Hippocampal formation (tissue), 2 donors: ENCODE data around the gene RAD23A.
A peak's percentile ranks its signal among the peaks of the same experiment; 100 is the strongest.
"Not testable (repeated sequence)": the region's sequence is repeated elsewhere in the genome, so short reads cannot be mapped to it uniquely, and the experiment has no call there.

Source experiments
- DNase-seq, 2 donors: peaks; one replicate each; lab custom pipeline; 2025; lab: John Stamatoyannopoulos, UW

Gene RAD23A

DNA sequence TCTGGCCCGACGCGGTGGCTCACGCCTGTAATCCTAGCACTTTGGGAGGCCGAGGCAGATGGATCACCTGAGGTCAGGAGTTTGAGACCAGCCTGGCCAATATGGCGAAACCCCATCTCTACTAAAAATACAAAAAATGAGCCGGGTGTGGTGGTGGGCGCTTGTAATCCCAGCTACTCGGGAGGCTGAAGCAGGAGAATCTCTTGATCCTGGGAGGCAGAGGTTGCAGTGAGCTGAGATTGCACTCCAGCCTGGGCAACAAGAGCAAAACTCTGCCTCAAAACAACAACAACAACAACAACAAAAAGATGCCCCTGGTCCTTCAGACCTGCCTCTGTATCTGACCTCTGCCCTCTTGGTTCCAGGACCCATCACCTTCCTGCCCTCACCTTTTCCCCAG, 9.9 kb downstream of the RAD23A start:
- DNase-seq: not testable (repeated sequence)

- DNase-seq: no peak
These were observed 10.3 kb downstream of the RAD23A start for GRCh38 chr19:12955996-12956395.

DNA sequence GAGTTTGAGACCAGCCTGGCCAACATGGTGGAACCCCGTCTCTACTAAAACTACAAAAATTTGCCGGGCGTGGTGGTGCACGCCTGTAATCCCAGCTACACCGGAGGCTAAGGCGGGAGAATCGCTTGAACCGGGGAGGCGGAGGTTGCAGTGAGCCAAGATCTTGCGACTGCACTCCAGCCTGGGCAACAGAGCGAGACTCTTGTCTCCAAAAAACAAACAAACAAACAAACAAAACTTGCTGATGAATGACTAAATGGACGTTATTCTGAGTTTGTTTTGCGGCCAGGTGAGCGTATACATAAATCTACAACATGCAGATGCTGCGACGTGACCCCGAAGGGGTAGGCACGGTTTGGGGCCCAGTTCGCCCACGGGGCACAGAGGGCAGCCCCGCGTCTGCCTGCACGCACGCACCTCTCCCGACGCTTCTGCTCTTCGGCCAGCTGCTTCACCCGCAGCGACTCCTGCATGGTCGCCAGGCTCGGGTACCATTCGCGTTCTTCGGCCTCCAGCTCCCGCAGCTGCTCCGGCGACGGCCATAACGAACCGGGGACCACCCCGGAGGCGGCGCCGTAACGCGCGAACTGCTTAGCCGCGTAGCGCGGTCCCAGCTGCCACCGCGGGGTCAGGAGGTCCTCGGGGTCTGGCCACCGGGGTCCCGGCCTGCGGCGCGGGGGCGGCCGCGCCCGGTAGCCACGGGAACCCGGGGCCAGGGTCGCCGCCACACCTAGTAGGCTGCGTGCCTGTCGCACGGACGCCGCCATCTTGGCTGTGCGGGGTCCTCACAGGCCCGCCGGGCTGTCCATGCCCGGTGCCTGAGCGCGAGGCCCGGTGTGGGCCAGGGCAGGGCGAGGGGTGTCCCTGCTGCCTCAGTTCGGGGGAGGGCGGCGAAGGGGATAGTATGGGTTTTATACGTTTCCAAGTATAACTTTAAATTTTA, 11.1 kb downstream of the RAD23A start, which contains the start of gene GADD45GIP1:
Gene GADD45GIP1 (minus strand): TSS at position 778 of the 943 bp plus-strand sequence. CDS start 11 bp downstream, at position 767.
- peak in 1 of 2 donors; percentile 71 for DNase-seq

DNA sequence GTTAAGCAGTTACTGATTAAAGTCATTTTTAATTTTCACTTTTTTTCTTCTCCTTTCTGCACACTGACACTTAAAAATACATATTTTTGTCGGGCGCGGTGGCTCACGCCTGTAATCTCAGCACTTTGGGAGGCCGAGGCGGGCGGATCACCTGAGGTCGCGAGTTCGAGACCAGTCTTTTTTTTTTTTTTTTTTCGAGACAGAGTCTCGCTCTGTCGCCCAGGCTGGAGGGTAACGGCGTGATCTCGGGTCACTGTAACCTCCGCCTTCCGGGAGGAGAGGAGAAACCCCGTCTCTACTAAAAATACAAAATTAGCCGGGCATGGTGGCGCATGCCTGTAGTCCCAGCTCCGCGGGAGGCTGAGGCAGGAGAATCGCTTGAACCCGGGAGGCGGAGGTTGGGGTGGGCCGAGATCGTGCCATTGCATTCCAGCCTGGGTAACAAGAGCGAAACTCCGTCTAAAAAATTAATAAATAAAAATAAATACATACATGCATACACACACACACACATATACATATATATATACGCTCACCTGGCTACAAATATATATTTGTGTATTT, 11.8 kb downstream of the RAD23A start:
- DNase-seq: not testable (repeated sequence)

- no peak for DNase-seq
These were observed 13.8 kb downstream of the RAD23A start for GRCh38 chr19:12959481-12959880.

DNA sequence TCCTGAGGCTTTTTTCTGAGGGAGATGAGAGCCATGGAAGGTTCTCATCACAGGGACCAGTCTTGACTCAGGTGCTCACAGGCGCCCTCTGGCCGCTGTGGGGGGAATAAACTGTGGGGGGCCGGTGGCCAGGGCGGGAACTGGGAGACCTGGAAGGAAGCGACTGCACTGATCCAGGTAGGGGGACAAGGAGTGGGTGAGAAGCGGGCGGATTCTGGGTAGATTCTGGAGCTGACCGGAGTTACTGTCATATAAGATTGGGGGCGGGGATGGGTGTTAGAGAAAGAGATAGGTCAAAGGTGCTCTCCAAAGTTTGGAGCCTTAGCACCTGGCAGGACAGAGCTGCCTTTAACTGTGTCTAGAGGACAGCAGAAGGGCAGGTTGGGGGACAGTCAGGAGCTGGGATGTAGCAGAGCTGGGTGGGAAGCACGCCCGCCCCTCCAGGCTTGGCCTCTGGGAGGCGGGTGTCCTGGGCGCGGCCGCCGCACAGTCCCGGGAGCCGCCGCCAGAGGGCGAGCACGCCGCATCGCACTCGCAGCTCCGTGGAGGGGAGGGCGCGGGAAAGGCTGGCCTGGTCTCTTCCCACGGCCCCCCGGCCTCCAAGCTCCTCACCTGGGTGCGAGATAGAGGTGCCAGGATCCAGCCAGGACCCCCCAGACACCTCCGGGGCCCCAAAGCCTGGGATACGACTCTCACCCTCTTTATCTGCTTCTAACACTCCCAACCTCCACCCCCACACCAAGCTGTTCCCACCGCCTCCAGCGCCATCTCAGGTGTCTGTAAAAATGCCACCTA, 19.6 kb downstream of the RAD23A start:
- DNase-seq: peak in 1 of 2 donors; percentile 66

DNA sequence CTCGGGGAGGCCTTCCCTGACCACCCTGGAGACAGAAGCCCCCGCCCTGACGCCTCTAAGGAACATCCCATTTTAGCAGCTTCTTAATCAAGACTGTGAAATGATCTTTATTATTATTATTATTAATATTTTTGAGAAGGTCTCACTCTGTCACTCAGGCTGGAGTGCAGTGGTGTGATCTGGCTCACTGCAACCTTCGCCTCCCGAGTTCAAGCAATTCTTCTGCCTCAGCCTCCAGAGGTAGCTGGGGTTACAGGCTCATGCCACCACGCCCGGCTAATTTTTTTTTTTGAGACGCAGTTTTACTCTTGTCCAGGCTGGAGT, 20.1 kb downstream of the RAD23A start:
- DNase-seq: no peak

- no peak for DNase-seq
These were observed 22.2 kb downstream of the RAD23A start for GRCh38 chr19:12967907-12968306.

- DNase-seq: peak in 1 of 2 donors; percentile 60
These were observed 23.8 kb downstream of the RAD23A start, which contains the start of gene DAND5 for GRCh38 chr19:12969292-12969988. Gene DAND5 (plus strand): TSS chr19:12969576. CDS start chr19:12969661, 85 bp downstream.

- DNase-seq: no peak
These were observed 24.6 kb downstream of the RAD23A start for GRCh38 chr19:12970070-12970820.

GRCh38 chr19:12973236-12973635, 27.6 kb downstream of the RAD23A start:
- DNase-seq: no peak

GRCh38 chr19:12974301-12975220, 28.9 kb downstream of the RAD23A start:
- DNase-seq: no peak

DNA sequence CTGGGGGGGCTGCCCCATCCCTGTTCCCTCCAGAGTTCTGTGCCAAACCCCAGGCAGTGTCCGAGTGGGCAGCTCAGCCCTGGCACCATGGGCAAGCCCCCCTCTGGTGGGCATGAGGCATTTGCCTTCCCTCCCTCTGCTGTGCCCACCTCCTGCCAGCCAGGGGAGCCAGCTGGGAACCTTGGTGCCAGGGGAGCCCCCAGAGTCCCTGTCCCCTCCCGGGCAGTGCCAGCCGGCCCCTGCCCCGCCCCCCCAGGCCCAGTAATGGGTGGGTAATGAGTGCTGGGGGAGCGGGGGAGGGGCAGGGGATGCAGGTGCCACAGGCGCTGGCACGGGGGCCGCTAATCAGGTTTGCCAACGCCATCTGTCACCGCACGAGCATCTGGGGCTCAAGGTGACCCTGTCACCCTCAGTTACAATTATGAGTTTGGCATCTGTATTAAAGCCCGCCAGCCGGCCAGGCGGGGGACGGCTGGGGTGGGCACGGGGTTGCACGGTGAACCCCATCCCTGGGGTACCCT, 29.6 kb downstream of the RAD23A start:
- no peak for DNase-seq

GRCh38 chr19:12976109-12976508, 30.4 kb downstream of the RAD23A start:
- not testable (repeated sequence) for DNase-seq

DNA sequence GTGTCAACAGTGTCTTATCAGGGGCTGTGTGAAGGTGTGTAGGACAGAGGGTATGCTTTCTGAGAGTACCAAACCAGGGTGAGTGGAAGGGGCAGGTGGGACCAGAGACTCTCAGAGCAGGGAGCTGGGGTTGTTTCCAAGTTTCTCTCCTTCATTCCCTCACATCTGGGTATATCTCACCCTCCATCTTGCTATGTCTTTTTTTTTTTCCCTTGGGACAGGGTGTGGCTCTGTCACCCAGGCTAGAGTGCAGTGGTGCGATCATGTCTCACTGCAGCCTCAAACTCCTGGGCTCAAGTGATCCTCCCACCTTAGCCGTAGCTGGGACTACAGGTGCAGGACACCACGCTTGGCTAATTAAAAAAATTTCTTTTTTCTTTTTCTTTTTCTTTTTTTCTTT, 34.3 kb downstream of the RAD23A start:
- DNase-seq: no peak

DNA sequence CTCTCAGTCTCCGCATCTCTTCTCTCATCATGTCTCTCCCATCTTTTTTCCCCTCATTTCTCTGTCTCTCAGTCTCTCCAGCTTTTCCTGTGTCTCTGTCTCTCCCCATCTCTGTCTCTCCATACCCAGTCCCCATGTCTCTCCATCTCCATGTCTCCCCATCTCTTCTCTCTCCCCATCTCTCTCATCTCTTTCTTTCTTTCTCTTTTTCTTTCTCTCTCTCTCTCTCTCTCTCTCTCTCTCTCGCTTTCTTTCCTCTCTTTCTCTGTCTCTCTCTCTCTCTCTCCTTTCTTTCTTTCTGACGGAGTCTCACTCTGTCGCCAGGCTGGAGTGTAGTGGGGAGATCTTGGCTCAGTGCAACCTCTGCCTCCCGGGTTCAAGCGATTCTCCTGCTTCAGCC, 37.0 kb downstream of the RAD23A start:
- DNase-seq: no peak

GRCh38 chr19:12983091-12983490, 37.4 kb downstream of the RAD23A start:
- DNase-seq: no peak

DNA sequence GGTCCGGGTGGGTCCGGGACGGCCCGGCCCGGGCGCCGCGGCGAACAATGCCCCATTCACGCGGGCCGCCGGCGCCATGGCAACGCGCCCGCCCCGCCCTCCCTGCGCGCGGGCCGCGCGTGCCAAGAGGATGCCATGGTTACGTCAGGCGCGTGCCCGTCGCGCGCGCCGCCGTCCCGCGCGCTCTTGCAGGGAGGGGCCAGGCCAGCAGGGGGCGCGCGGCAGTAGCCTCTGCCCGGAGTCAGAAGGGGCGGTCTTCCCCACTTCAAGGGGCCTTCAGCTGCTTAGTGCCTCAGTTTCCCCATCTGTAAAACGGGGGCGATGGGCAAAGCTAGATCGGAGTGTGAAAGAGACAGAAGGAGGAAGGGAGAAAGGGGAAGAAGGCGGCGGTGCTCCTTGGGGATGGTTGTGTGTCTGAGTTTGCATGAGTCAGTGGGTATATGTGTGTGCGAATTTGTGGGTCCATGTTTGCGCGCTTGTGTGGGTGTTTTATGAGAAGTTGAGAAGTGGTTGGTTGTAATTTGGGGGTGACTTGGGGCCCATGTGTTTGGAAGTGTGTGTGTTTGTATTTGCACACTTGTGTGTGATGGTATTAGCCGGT, 38.0 kb downstream of the RAD23A start:
- DNase-seq: peak in 1 of 2 donors; percentile 82

DNA sequence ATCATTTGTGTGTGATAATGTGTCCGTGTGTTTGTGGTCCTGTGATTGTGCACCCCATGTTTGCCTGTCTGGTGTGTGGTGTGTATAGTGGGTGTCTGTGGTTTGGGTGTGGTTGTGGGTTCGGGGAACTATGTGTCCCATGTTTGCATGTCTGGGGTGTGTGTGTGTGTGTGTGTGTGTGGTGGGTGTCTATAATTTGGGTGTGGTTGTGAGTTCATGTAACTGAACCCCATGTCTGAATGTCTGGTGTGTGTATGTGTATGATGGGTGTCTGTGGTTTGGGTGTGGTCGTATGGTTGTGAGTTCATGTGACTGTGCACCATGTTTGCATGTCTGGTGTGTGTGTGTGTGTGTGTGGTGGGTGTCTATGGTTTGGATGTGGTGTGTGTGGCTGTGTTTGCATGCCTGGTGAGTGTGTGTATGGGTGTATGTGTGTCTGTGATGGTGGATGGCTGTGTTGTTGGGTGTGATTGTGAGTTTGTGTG, 38.5 kb downstream of the RAD23A start:
- no peak for DNase-seq
